ENCODE measurements around the gene CUEDC2. TPM values are rescaled to one million over a fixed set of nuclear protein-coding genes. Genes with fewer than 3 reads are reported as not detected.
A peak's percentile ranks its signal among the peaks of the same experiment; 100 is the strongest.

CUEDC2 gene
- total RNA-seq, 4 donors from 2014 or later = 26.2 to 51.6 (median 35.6) TPM

DNA sequence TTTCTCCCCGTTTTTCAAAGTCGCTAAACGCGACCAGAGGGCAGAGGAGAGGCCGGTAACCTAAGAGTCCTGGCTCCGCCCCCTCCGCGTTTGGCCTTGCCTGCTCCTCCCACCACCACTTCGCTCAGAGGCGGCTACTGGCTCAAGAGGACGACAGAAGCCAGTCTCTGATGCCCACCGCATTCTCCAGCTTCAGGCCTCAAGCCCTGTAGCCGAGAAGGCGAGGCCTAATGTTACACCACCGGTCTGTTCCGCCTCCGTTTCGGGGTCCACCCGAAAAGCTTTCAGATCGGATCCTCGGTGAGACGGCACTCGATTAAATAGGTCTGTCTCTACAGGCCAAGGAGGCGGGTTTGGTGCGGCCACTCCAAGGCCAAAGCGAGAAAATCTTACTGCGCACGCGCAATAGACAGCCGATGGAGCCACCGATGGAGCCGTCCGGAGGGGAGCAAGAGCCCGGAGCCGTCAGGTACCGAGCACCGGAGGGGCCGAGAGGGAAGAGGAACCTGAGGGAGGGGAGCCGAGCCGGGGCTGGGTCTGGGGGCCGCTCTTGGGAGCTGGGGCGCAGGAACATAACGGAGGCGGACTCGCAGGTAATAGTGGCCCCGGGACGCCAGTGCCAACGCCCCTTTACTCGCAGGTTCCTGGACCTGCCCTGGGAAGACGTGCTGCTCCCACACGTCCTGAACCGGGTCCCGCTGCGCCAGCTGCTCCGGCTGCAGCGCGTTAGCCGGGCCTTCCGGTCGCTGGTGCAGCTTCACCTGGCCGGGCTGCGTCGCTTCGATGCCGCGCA is 11.5 kb downstream of the CUEDC2 start, which contains the start of gene FBXL15:
Gene FBXL15, plus strand, starts transcription at position 123 of the 793 bp plus-strand sequence. Its CDS starts 294 bp downstream, at position 417.
- Histone ChIP-seq H3K4me1 (peaks cover 0 to 11% of the 10 kb centered on the region in 2 donors), H3K27ac (peak within 1 kb of the TSS; percentile 92), H3K36me3 (no peaks in the 10 kb centered on the region), H3K4me3 (peak within 1 kb of the TSS; percentile 79 to 92), H3K9me3 (no peaks in the 10 kb centered on the region), H3K27me3 (peaks cover 0 to 8% of the 10 kb centered on the region in 2 donors)
- DNase-seq = peak; percentile 95 to 98
- TF ChIP-seq, protein P1, sequence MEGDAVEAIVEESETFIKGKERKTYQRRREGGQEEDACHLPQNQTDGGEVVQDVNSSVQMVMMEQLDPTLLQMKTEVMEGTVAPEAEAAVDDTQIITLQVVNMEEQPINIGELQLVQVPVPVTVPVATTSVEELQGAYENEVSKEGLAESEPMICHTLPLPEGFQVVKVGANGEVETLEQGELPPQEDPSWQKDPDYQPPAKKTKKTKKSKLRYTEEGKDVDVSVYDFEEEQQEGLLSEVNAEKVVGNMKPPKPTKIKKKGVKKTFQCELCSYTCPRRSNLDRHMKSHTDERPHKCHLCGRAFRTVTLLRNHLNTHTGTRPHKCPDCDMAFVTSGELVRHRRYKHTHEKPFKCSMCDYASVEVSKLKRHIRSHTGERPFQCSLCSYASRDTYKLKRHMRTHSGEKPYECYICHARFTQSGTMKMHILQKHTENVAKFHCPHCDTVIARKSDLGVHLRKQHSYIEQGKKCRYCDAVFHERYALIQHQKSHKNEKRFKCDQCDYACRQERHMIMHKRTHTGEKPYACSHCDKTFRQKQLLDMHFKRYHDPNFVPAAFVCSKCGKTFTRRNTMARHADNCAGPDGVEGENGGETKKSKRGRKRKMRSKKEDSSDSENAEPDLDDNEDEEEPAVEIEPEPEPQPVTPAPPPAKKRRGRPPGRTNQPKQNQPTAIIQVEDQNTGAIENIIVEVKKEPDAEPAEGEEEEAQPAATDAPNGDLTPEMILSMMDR (IDR thresholded peaks at IDR 0.05) = peak in 1 of 4 experiments; percentile 63
- peak; percentile 21 to 25 for TF ChIP-seq POLR2A (IDR thresholded peaks at IDR 0.05)
- intact Hi-C loops (cut with DNase I; ENCODE audit: low total_unique reads) = no loop called here

DNA sequence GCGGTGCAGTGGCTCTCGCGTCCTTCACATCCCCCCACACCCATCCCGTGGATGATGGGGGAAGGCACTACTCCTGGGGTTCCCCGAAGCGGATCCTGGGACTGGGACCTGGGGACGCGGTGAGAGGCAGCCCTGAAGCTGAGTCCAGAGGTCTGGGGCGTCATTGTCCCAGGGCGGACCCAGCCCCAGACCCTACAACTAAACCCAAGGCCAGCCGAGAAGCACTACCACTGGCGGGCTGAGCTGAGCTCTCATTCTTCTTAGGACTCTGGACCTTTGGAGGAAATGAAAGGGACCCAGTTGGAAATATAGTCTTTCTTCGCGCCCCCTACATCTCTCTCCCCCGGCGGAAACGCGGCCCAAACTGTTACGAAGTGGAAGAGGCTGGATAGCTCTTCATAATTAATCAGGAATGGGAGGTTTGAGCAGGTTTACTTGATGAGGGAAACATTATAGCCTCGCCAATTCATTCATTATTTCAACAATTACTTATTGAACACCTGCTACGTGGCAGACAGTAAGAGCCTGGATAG is 12.1 kb downstream of the CUEDC2 start:
- Histone ChIP-seq H3K4me1 (peaks cover 0 to 11% of the 10 kb centered on the region in 2 donors), H3K9me3 (no peaks in the 10 kb centered on the region), H3K27me3 (peaks cover 0 to 15% of the 10 kb centered on the region in 2 donors), H3K27ac (peak overlapping the region; percentile 92), H3K36me3 (no peaks in the 10 kb centered on the region), H3K4me3 (peak overlapping the region; percentile 79 to 92)
- intact Hi-C loops (cut with DNase I; ENCODE audit: low total_unique reads) = no loop called here
- DNase-seq = no peak
- TF ChIP-seq POLR2A (IDR thresholded peaks at IDR 0.05) = no peak
- TF ChIP-seq, protein P1 (IDR thresholded peaks at IDR 0.05) = no peak

DNA sequence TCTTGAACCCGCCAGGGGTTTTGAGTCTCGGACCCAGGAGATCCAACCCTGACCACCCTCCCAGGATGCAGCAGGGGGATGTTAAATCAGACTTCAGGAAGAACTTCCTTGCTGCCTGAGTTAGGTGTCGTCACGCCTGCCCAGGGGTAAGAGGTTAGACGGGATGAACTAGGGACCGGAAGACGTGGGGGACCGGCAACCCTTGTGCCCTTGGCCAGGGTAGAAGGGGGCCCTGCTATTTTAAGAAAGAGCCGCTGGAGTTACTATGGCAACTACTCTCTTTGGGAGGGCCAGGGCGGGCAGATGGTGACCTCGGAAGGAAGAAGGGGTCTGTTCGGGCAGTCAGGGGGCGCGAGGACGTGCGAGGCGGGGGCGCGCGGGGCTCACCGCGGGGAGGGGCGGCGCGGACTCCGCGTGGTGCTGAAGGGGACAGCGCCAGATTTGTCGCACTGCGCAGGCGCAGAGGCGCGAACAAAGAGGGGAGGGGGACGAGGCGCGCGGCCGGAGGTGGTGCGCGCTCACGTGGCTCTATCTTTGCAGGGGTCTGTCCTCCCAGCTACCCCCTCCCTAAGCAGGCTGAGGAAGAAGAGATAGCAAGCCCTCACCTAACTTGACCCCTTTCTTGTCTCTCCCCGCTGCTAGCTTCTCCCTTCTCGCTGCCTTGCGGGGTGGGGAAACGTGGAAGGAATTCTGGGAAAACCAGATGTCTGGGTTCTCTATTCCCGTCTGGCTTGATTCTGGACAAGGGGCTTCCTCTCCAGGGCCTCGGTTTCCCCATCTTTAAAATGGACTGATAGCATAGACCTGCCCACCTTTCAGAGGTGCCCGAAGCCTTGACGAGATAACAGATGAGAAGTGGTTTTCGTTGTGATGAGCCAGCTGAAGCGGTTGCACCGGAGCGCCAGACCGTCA is 12.8 kb downstream of the CUEDC2 start:
- Histone ChIP-seq H3K4me1 (peaks cover 0 to 11% of the 10 kb centered on the region in 2 donors), H3K27ac (no peak overlapping the region), H3K4me3 (peak overlapping the region; percentile 79 to 92), H3K9me3 (no peaks in the 10 kb centered on the region), H3K27me3 (peaks cover 0 to 21% of the 10 kb centered on the region in 2 donors), H3K36me3 (no peaks in the 10 kb centered on the region)
- intact Hi-C loops (cut with DNase I; ENCODE audit: low total_unique reads) = no loop called here
- DNase-seq = peak in 1 of 2 donors; percentile 63
- no peak for TF ChIP-seq POLR2A (IDR thresholded peaks at IDR 0.05)

DNA sequence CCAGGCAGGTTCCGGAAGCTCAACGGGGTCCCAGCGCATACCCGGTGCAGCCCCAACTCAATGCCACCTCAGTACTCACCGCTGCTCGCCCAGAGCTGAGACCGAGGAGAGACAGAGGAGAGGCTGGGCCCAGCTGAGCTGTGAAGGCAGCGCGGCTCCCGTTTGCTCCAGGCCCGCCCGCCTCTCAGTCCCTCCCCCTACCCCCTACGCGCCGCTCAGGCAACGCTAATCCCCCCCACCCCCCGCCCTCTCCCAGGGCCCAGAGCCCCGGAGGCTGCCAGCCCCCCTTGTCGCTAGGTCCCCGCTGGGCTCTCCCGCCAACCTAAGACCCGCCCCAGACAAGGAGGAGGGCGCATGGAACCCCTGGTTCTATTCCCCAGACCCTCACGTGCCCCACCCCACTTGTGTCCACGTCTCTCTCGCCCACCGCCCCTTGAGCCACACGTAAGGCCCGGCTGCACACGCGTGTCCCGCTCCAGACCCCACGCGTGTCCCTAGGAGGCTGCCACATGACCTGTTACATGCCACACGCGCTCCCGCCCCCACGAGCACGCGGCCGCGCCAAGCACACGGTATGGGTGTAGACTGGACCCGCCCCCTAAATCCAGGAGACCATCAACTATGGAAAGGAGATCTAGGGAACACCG is 13.6 kb downstream of the CUEDC2 start, which contains the start of gene PSD:
Gene PSD, minus strand, starts transcription at position 164 of the 647 bp plus-strand sequence. CDS start 1,747 bp downstream, outside the sequence.
- Histone ChIP-seq H3K9me3 (no peaks in the 10 kb centered on the region), H3K4me1 (peaks cover 0 to 11% of the 10 kb centered on the region in 2 donors), H3K36me3 (no peaks in the 10 kb centered on the region), H3K27me3 (peaks cover 0 to 21% of the 10 kb centered on the region in 2 donors), H3K4me3 (peak within 1 kb of the TSS; percentile 79 to 92), H3K27ac (no peak within 1 kb of the TSS)
- no peak for DNase-seq
- no peak for TF ChIP-seq POLR2A (IDR thresholded peaks at IDR 0.05)
- TF ChIP-seq, protein P1 (IDR thresholded peaks at IDR 0.05) = no peak
- intact Hi-C loops (cut with DNase I; ENCODE audit: low total_unique reads) = no loop called here

DNA sequence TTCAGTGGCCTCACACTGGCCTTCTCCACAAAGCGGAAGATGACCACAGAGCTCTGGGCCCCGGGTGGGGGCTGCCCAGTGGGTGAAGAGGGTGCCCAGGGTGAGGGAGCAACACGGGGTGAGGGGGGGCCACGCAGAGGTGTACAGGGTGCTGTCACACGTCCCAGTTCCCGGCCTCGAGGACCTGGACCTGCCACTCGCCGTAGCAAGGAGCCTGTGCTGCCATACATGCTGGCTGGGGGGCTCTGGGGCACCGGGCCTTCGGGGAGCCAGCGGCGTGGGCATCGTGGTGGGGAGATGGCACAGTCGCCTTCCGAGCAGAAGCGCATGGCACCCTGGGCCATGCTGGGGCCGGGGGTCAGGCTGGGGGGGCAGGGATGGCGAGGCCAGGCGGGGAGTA is 15.7 kb downstream of the CUEDC2 start:
- TF ChIP-seq, protein P1 (IDR thresholded peaks at IDR 0.05) = no peak
- TF ChIP-seq POLR2A (IDR thresholded peaks at IDR 0.05) = no peak
- Histone ChIP-seq H3K27ac (no peak overlapping the region), H3K36me3 (no peaks in the 10 kb centered on the region), H3K9me3 (no peaks in the 10 kb centered on the region), H3K27me3 (peaks cover 0 to 21% of the 10 kb centered on the region in 2 donors), H3K4me3 (no peak overlapping the region), H3K4me1 (peaks cover 0 to 7% of the 10 kb centered on the region in 2 donors)
- intact Hi-C loops (cut with DNase I; ENCODE audit: low total_unique reads) = no loop called here
- DNase-seq = no peak
